Neural progenitor cell (in vitro differentiated cells): ENCODE data around the gene TRIM23. TPM values are rescaled to one million over a fixed set of nuclear protein-coding genes. Genes with fewer than 3 reads are reported as not detected.

Source experiments
- DNase-seq: peaks from one replicate; pipeline ENCODE4 v3.0.0-alpha.2; 2016; ENCODE audit warnings: low spot score
- H2AFZ ChIP-seq: fragments of 200-600 bp; sonication (generic); replicated peaks from 2 replicates; pipeline ENCODE4 v1.6.1; 2016; ENCODE audit warnings: antibody characterized with exemption
- H3F3A ChIP-seq: fragments of 200-600 bp; sonication (generic); 2 replicates; pipeline ENCODE4 v1.6.1; 2016; ENCODE audit warnings: antibody characterized with exemption, low read depth
- H3K27ac ChIP-seq: fragments of 200-600 bp; sonication (generic); 2 replicates; pipeline ENCODE4 v1.5.1; 2016; ENCODE audit warnings: mild to moderate bottlenecking
- H3K27me3 ChIP-seq: fragments of 200-600 bp; sonication (generic); 2 replicates; pipeline ENCODE4 v1.6.1; 2016; ENCODE audit warnings: mild to moderate bottlenecking, moderate library complexity
- H3K36me3 ChIP-seq: fragments of 200-600 bp; sonication (generic); 2 replicates; pipeline ENCODE4 v1.5.1; 2016
- H3K4me1 ChIP-seq: fragments of 200-600 bp; sonication (generic); 2 replicates; pipeline ENCODE4 v1.6.1; 2016; ENCODE audit warnings: mixed run types
- H3K4me2 ChIP-seq: fragments of 200-600 bp; sonication (generic); 2 replicates; pipeline ENCODE4 v1.6.1; 2016
- H3K4me3 ChIP-seq: fragments of 200-600 bp; sonication (generic); 2 replicates; pipeline ENCODE4 v1.5.1; 2016
- H3K79me2 ChIP-seq: fragments of 200-600 bp; sonication (generic); 2 replicates; pipeline ENCODE4 v1.6.1; 2016; ENCODE audit warnings: low read depth
- H3K9ac ChIP-seq: fragments of 200-600 bp; sonication (generic); 2 replicates; pipeline ENCODE4 v1.6.1; 2016
- H3K9me3 ChIP-seq: fragments of 200-600 bp; sonication (generic); 2 replicates; pipeline ENCODE4 v1.5.1; 2016; ENCODE audit warnings: low read depth
- H4K20me1 ChIP-seq: fragments of 200-600 bp; sonication (generic); 2 replicates; pipeline ENCODE4 v1.6.1; 2016; ENCODE audit warnings: low read depth
- H3K27ac Mint-ChIP-seq: 3 replicates; pipeline ENCODE4 v1.8.0; 2021; ENCODE audit warnings: mixed read lengths
- H3K27me3 Mint-ChIP-seq: 2 replicates; pipeline ENCODE4 v1.8.0; 2022; ENCODE audit warnings: low read depth, mild to moderate bottlenecking, inconsistent platforms, moderate library complexity, mixed read lengths; ENCODE audit not compliant: insufficient read depth
- H3K36me3 Mint-ChIP-seq: 3 replicates; pipeline ENCODE4 v1.8.0; 2021; ENCODE audit warnings: mixed read lengths
- H3K4me1 Mint-ChIP-seq: 3 replicates; pipeline ENCODE4 v1.8.0; 2021; ENCODE audit warnings: mixed read lengths
- H3K4me3 Mint-ChIP-seq: 3 replicates; pipeline ENCODE4 v1.8.0; 2021; ENCODE audit warnings: mild to moderate bottlenecking, moderate library complexity, mixed read lengths
- H3K9me3 Mint-ChIP-seq: 3 replicates; pipeline ENCODE4 v1.8.0; 2020; ENCODE audit warnings: mixed read lengths
- EZH2 ChIP-seq: fragments of 200-600 bp; sonication (generic); IDR thresholded peaks from 2 replicates; pipeline ENCODE4 v1.6.1; 2017; ENCODE audit warnings: antibody characterized with exemption, mild to moderate bottlenecking, moderate library complexity
- EZH2phosphoT487 ChIP-seq: fragments of 200-600 bp; sonication (generic); IDR thresholded peaks from 2 replicates; pipeline ENCODE4 v1.6.1; 2017; ENCODE audit warnings: antibody characterized with exemption
- total RNA-seq: library from RNA; depleted of rRNA; stranded (reverse); fragments of >200 nt; gene quantifications from 2 replicates; pipeline ENCODE4 v1.2.3, GENCODE V29; 2015; ENCODE audit warnings: low replicate concordance
- TF ChIP-seq, protein P1 (sequence below): fragments of 200-600 bp; sonication (generic); IDR thresholded peaks from 2 replicates; pipeline ENCODE4 v1.5.1; 2017; ENCODE audit warnings: antibody characterized with exemption, mild to moderate bottlenecking

Gene TRIM23
- total RNA-seq, 1 donor from 2014 or later = 16.6 TPM

DNA sequence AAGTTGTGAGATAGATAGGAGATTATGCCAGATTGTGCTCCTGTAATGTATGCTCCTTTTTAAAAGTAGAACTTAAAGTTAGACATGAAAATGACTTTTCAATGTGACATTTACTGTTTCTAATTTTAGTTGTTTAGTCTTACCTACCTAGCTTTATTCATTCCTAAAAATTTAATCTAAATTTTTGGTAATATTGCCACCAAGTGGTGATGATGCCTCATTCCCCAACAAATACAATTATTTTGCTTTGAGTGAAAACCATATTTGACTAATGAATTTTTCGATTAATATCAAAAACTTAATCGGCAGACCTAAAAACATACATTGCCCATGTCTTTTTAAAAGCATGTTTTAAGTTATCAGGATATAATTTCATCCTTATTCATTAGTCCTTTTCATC, 35.4 kb downstream of the TRIM23 start:
- H3K36me3 Mint-ChIP-seq = peaks cover 9% of the 10 kb centered on the region
- TF ChIP-seq, protein P1, sequence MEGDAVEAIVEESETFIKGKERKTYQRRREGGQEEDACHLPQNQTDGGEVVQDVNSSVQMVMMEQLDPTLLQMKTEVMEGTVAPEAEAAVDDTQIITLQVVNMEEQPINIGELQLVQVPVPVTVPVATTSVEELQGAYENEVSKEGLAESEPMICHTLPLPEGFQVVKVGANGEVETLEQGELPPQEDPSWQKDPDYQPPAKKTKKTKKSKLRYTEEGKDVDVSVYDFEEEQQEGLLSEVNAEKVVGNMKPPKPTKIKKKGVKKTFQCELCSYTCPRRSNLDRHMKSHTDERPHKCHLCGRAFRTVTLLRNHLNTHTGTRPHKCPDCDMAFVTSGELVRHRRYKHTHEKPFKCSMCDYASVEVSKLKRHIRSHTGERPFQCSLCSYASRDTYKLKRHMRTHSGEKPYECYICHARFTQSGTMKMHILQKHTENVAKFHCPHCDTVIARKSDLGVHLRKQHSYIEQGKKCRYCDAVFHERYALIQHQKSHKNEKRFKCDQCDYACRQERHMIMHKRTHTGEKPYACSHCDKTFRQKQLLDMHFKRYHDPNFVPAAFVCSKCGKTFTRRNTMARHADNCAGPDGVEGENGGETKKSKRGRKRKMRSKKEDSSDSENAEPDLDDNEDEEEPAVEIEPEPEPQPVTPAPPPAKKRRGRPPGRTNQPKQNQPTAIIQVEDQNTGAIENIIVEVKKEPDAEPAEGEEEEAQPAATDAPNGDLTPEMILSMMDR = peak; percentile 7
- TF ChIP-seq EZH2phosphoT487 = no peak
- TF ChIP-seq EZH2 = no peak
- Histone ChIP-seq H3K36me3 (peaks cover 10% of the 10 kb centered on the region), H3K9me3 (no peaks in the 10 kb centered on the region), H3K4me1 (no peaks in the 10 kb centered on the region), H4K20me1 (no peaks in the 10 kb centered on the region), H3K27ac (no peak overlapping the region), H3K27me3 (no peaks in the 10 kb centered on the region), H3K79me2 (no peaks in the 10 kb centered on the region), H3F3A (peaks cover 33% of the 10 kb centered on the region), H3K9ac (no peak overlapping the region), H2AFZ (no peak overlapping the region), H3K4me3 (no peak overlapping the region), H3K4me2 (no peak overlapping the region)
- no peak overlapping the region for H3K27ac Mint-ChIP-seq
- no peak overlapping the region for H3K4me3 Mint-ChIP-seq
- H3K4me1 Mint-ChIP-seq = no peaks in the 10 kb centered on the region
- DNase-seq = no peak
- no peaks in the 10 kb centered on the region for H3K9me3 Mint-ChIP-seq
- no peaks in the 10 kb centered on the region for H3K27me3 Mint-ChIP-seq

DNA sequence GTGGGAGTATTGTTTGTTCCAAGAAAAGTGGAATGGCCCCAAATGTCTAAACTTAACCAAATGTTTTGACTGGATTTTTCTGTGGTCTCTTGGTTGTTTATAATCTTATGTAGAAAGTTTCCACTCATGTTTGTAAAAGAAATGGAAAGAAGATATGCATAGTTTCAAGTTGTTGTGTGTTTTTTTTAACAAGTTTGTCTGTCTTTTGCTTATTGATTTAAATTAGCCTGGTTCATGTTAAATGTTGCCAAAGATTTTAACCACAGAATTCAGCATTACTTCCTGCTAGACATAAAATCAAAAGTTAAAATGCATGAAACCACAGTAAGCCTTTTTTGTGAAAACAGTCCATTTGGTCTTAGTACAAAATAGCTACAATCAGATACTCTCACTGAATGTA, 47.0 kb downstream of the TRIM23 start:
- H3K4me3 Mint-ChIP-seq = no peak overlapping the region
- TF ChIP-seq EZH2 = no peak
- TF ChIP-seq, protein P1 = no peak
- no peak for TF ChIP-seq EZH2phosphoT487
- H3K4me1 Mint-ChIP-seq = no peaks in the 10 kb centered on the region
- no peak overlapping the region for H3K27ac ChIP-seq
- no peaks in the 10 kb centered on the region for H3K4me1 ChIP-seq
- H3K9ac ChIP-seq = no peak overlapping the region
- H3K79me2 ChIP-seq = no peaks in the 10 kb centered on the region
- H2AFZ ChIP-seq = no peak overlapping the region
- H3K36me3 ChIP-seq = peaks cover 4% of the 10 kb centered on the region
- no peaks in the 10 kb centered on the region for H3K27me3 ChIP-seq
- no peak for DNase-seq
- no peak overlapping the region for H3K27ac Mint-ChIP-seq
- peaks cover 20% of the 10 kb centered on the region for H3K36me3 Mint-ChIP-seq
- no peaks in the 10 kb centered on the region for H4K20me1 ChIP-seq
- H3K9me3 ChIP-seq = no peaks in the 10 kb centered on the region
- H3K4me3 ChIP-seq = no peak overlapping the region
- H3K4me2 ChIP-seq = no peak overlapping the region
- H3K9me3 Mint-ChIP-seq = no peaks in the 10 kb centered on the region
- H3K27me3 Mint-ChIP-seq = peaks cover 3% of the 10 kb centered on the region
- H3F3A ChIP-seq = no peaks in the 10 kb centered on the region

DNA sequence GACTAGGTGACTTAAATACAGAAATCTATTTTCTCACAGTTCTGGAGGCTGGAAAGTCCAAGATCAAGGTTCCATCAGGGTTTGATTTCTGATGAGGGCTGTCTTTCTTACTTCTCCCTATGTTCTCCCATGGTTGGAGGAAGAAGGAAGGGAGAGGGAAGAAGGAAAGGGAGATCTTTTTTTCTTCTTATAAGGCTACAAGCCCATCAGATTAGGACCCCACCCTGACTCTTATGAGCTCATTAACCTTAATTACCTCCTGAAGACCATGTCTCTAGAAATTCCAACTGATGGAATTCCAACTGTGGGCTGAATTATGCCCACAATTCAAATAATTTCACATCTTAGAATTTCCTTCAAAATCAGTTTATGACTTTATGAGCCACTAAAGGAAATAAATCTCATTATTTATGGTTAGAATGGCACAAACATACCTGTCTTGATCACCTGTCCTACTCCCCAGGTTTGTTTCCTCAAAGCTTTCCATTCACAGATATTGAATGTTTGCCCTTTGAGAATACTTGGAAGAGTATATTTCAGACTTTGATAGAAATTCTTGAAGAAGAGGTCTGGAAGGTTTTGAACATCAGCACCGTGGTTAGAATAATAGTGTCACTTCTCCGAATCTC, 53.4 kb downstream of the TRIM23 start:
- Histone ChIP-seq H3K4me2 (no peak overlapping the region), H3K27ac (no peak overlapping the region), H3K36me3 (peaks cover 4% of the 10 kb centered on the region), H3K9ac (no peak overlapping the region), H2AFZ (no peak overlapping the region), H3K4me3 (no peak overlapping the region), H4K20me1 (no peaks in the 10 kb centered on the region), H3K4me1 (no peaks in the 10 kb centered on the region), H3K27me3 (no peaks in the 10 kb centered on the region), H3F3A (no peaks in the 10 kb centered on the region), H3K9me3 (no peaks in the 10 kb centered on the region), H3K79me2 (peaks cover 22% of the 10 kb centered on the region)
- no peak overlapping the region for H3K4me3 Mint-ChIP-seq
- H3K36me3 Mint-ChIP-seq = peaks cover 8% of the 10 kb centered on the region
- peaks cover 3% of the 10 kb centered on the region for H3K27me3 Mint-ChIP-seq
- H3K9me3 Mint-ChIP-seq = no peaks in the 10 kb centered on the region
- DNase-seq = no peak
- no peak overlapping the region for H3K27ac Mint-ChIP-seq
- TF ChIP-seq, protein P1 = no peak
- no peak for TF ChIP-seq EZH2phosphoT487
- TF ChIP-seq EZH2 = no peak
- H3K4me1 Mint-ChIP-seq = no peaks in the 10 kb centered on the region
